ENCODE data around the gene ANKRD29. TPM values are rescaled to one million over a fixed set of nuclear protein-coding genes. Genes with fewer than 3 reads are reported as not detected.
"Not testable (repeated sequence)": the region's sequence is repeated elsewhere in the genome, so short reads cannot be mapped to it uniquely, and the experiment has no call there.

The ANKRD29 gene
- total and polyA plus RNA-seq, 8 donors = 1.2 to 150 (median 10.6) TPM

DNA sequence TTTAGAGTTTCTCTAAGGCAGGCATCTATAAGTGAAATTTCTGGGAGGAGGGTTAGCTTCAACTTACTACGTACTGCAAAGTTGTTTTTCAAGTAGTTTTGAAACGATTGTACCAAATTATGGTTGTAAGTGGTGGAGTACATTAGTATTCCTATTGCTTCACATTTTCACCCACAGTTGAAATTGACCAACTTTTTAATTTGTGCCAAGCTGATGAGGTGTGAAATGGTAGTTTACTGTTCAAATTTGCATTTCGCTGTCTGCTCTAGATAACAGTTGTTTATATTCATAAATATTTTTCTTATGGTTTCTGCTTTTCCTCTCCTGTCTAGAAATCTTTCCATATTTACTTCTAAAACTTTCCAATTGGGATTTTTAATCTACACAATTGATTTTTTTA, 95.0 kb downstream of the ANKRD29 start:
- Histone ChIP-seq H3K4me1 (peaks cover 7 to 21% (median 10%) of the 10 kb centered on the region in 4 donors), H3K4me3 (no peak overlapping the region), H3K36me3 (peaks cover 22 to 96% (median 96%) of the 10 kb centered on the region in 4 donors), H3K27ac (no peak overlapping the region), H3K27me3 (no peaks in the 10 kb centered on the region), H3K9me3 (no peaks in the 10 kb centered on the region)
- intact Hi-C loops (cut with DNase I; ENCODE audit: low total_unique reads) = no loop called here
- no peak for TF ChIP-seq POLR2AphosphoS5 (IDR thresholded peaks at IDR 0.05)
- TF ChIP-seq, protein P1, sequence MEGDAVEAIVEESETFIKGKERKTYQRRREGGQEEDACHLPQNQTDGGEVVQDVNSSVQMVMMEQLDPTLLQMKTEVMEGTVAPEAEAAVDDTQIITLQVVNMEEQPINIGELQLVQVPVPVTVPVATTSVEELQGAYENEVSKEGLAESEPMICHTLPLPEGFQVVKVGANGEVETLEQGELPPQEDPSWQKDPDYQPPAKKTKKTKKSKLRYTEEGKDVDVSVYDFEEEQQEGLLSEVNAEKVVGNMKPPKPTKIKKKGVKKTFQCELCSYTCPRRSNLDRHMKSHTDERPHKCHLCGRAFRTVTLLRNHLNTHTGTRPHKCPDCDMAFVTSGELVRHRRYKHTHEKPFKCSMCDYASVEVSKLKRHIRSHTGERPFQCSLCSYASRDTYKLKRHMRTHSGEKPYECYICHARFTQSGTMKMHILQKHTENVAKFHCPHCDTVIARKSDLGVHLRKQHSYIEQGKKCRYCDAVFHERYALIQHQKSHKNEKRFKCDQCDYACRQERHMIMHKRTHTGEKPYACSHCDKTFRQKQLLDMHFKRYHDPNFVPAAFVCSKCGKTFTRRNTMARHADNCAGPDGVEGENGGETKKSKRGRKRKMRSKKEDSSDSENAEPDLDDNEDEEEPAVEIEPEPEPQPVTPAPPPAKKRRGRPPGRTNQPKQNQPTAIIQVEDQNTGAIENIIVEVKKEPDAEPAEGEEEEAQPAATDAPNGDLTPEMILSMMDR (IDR thresholded peaks at IDR 0.05) = no peak
- TF ChIP-seq EP300 (IDR thresholded peaks at IDR 0.05) = no peak
- no peak for TF ChIP-seq POLR2A (IDR thresholded peaks at IDR 0.05)
- WGBS, 5 donors = 87 to 92% (median 90%) methylated on average over 3 of the region's 3 CpGs
- no peak for DNase-seq

DNA sequence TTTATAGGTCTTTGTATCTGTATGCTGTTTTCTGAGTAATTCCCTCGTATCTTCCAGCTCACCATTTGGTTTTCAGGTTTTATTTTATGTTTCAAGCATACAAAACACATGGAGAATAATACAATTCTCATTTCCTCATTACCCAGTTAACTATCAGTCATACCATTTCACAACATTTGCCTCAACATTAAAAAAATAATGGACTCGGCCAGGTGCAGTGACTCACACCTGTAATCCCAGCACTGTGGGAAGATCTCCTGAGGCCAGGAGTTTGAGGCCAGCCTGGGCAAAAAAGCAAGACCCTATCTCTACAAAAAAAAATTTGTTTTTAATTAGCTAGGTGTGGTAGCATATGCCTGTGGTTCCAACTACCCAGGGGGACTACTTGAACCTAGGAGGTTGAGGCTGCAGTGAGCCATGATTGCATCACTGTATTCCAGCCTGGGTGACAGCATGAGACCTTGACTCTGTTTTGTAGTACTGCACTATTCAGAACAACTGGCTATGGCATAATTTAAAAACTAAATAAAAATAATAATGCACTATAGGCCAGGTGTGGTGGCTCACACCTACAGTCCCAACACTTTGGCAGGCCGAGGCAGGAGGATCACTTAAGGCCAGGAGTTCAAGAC, 96.7 kb downstream of the ANKRD29 start:
- Histone ChIP-seq H3K27ac (no peak overlapping the region), H3K4me3 (no peak overlapping the region), H3K4me1 (peaks cover 0 to 18% (median 10%) of the 10 kb centered on the region in 4 donors), H3K9me3 (no peaks in the 10 kb centered on the region), H3K36me3 (peaks cover 21 to 96% (median 96%) of the 10 kb centered on the region in 4 donors), H3K27me3 (no peaks in the 10 kb centered on the region)
- no peak for DNase-seq
- 67 to 88% (median 78%) methylated on average over 3 of the region's 3 CpGs for WGBS, 5 donors
- TF ChIP-seq POLR2AphosphoS5 (IDR thresholded peaks at IDR 0.05) = no peak
- TF ChIP-seq EP300 (IDR thresholded peaks at IDR 0.05) = no peak
- TF ChIP-seq POLR2A (IDR thresholded peaks at IDR 0.05) = no peak
- TF ChIP-seq, protein P1 (IDR thresholded peaks at IDR 0.05) = no peak
- intact Hi-C loops (cut with DNase I; ENCODE audit: low total_unique reads) = no loop called here

DNA sequence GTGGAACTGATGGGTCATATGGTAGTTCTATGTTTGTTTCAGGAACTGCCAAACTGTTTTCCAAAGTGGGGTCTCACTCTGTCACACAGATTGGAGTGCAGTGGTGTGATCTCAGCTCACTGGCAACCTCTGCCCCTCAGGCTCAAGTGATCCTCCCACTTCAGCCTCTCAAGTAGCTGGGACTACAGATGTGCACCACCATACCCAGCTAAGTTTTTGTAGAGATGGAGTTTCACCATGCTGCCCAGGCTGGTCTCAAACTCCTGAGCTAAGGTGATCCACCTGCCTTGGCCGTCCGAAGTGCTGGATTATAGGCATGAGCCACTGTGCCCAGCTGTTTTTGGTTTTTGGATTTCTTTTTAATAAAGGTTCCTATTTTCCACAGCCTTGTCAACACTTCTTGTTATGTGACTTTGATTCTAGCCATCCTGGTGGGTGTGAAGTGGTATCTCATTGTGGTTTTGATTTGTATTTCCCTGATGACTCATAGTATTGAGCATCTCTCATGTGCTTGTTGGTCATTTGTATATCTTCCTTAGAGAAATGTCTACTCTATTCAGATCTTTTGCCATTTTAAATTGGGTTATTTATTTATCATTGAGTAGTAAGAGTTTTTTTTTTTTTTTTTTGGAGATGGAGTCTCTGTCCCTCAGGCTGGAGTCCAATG, 99.2 kb downstream of the ANKRD29 start:
- no peaks in the 10 kb centered on the region for H3K27me3 ChIP-seq
- H3K4me3 ChIP-seq = no peak overlapping the region
- DNase-seq = no peak
- H3K9me3 ChIP-seq = no peaks in the 10 kb centered on the region
- H3K4me1 ChIP-seq = peaks cover 0 to 5% (median 0%) of the 10 kb centered on the region in 4 donors
- WGBS, 5 donors = 89 to 100% (median 97%) methylated on average over 2 of the region's 2 CpGs
- intact Hi-C loops (cut with DNase I; ENCODE audit: low total_unique reads) = no loop called here
- H3K36me3 ChIP-seq = peaks cover 34 to 99% (median 98%) of the 10 kb centered on the region in 4 donors
- H3K27ac ChIP-seq = no peak overlapping the region
- TF ChIP-seq EP300 (IDR thresholded peaks at IDR 0.05) (no peak), POLR2AphosphoS5 (IDR thresholded peaks at IDR 0.05) (no peak), POLR2A (IDR thresholded peaks at IDR 0.05) (no peak)
- TF ChIP-seq, protein P1 (IDR thresholded peaks at IDR 0.05) = no peak

DNA sequence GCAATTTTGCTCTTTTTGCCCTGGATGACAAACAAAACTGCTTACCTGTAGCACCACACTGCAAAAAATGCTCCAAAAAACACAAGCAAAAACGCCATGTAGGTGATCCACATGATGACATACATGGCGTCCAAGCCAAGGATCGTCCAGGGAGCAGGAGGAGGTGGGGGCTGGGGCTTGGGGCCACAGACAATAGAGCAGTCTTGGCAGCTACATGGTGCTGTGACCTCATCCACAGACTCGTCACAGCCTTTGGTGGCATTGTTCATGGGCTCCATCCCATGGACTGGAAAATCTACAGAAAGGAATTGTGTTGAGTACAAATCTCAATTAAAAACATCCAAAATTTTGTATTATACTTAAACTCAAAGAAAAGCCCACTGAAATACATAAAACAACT, 102.5 kb downstream of the ANKRD29 start:
- peaks cover 44 to 99% (median 98%) of the 10 kb centered on the region in 4 donors for H3K36me3 ChIP-seq
- peaks cover 0 to 5% (median 0%) of the 10 kb centered on the region in 4 donors for H3K4me1 ChIP-seq
- WGBS, 5 donors = 90 to 95% (median 90%) methylated on average over 4 of the region's 4 CpGs
- no peak overlapping the region for H3K4me3 ChIP-seq
- intact Hi-C loops (cut with DNase I; ENCODE audit: low total_unique reads) = no loop called here
- no peak for TF ChIP-seq POLR2AphosphoS5 (IDR thresholded peaks at IDR 0.05)
- TF ChIP-seq POLR2A (IDR thresholded peaks at IDR 0.05) = no peak
- TF ChIP-seq, protein P1 (IDR thresholded peaks at IDR 0.05) = no peak
- TF ChIP-seq EP300 (IDR thresholded peaks at IDR 0.05) = no peak
- no peaks in the 10 kb centered on the region for H3K27me3 ChIP-seq
- no peaks in the 10 kb centered on the region for H3K9me3 ChIP-seq
- DNase-seq = no peak
- H3K27ac ChIP-seq = no peak overlapping the region

DNA sequence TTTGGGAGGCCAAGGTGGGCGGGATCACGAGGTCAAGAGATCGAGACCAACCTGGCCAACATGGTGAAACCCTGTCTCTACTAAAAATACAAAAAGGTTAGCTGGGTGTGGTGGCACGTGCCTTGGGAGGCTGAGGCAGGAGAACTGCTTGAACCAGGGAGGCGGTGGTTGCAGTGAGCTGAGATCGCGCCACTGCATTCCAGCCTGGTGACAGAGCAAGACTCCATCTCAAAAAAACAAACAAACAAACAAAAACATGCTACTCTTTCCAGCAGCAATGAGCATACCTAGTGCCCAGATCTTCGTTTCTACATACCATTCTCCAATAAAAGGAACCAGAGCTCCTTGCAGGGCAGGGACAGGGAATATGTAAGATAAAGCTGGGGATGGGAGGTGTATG, 105.2 kb downstream of the ANKRD29 start:
- intact Hi-C loops (cut with DNase I; ENCODE audit: low total_unique reads); H3K9me3 ChIP-seq; H3K27me3 ChIP-seq; H3K4me3 ChIP-seq; H3K27ac ChIP-seq; H3K4me1 ChIP-seq; DNase-seq: not testable (repeated sequence)
- H3K36me3 ChIP-seq = peaks cover 70 to 100% (median 100%) of the 10 kb centered on the region in 4 donors
- WGBS, 5 donors = 93 to 96% (median 95%) methylated on average over 8 of the region's 8 CpGs

Data from stomach (tissue), 9 donors.